ENCODE results near the gene MARCO. TPM values are rescaled to one million over a fixed set of nuclear protein-coding genes. Genes with fewer than 3 reads are reported as not detected.

MARCO gene
- total RNA-seq: not detected in 2 replicates

- no peaks in the 10 kb centered on the region for H3K9me3 Mint-ChIP-seq
- no peak within 1 kb of the TSS for H3K4me3 Mint-ChIP-seq
- no peak for DNase-seq (ENCODE audit: low spot score)
- no peaks in the 10 kb centered on the region for H3K36me3 Mint-ChIP-seq (ENCODE audit: low read depth)
- H3K4me1 Mint-ChIP-seq (ENCODE audit: low read depth): no peaks in the 10 kb centered on the region
- intact Hi-C loops (cut with micrococcal nuclease): no loop called here
- no peak within 1 kb of the TSS for H3K27ac Mint-ChIP-seq
- no peaks in the 10 kb centered on the region for H3K27me3 Mint-ChIP-seq (ENCODE audit: insufficient read depth)
Measured at GRCh38 chr2:118942031-118942430, at the start of gene MARCO. TSS of gene MARCO (plus strand) at chr2:118942194. CDS start at chr2:118942301, 107 bp downstream.

GRCh38 chr2:118893100-118893499, 48.9 kb upstream of the MARCO start:
- no peaks in the 10 kb centered on the region for H3K36me3 Mint-ChIP-seq (ENCODE audit: low read depth)
- no peaks in the 10 kb centered on the region for H3K4me1 Mint-ChIP-seq (ENCODE audit: low read depth)
- H3K27ac Mint-ChIP-seq: no peak overlapping the region
- no peak for DNase-seq (ENCODE audit: low spot score)
- H3K4me3 Mint-ChIP-seq: no peak overlapping the region
- H3K27me3 Mint-ChIP-seq (ENCODE audit: insufficient read depth): no peaks in the 10 kb centered on the region
- peaks cover 10% of the 10 kb centered on the region for H3K9me3 Mint-ChIP-seq
- intact Hi-C loops (cut with micrococcal nuclease): no loop called here

DNA sequence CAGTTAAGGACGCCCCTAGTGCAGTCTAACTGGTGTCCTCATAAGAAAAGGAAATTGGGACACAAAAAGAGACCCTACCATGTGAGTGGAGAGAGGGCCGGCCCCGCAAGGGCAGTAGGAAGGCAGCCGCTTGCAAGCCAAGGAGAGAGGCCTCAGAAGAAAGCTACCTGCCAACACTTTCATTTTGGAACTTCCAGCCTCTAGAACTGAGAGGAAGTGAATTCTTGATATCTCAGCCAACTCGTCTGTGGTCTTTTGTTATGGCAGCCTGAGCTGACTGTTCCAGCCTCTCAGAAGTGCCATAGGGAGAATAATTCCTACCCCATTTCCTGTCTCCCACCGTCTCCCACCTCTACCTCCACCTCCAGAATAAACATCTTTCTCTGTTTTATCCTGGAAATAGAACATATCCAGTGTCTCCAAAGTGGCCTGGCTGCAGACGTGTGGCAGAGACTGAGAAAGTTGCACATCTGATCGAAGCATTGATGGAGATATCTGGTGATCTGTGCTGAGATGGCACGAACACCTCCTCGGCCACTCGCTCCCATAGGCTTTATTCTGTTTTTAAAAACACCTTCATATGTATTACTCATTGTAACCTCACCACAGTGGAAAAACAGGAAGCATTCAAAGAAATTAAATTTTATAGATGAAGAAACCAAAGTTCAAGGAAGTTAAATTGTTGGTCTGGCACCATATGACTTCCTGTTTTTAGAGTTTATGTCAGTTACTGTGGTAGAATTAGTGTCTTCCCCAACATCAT, 39.5 kb upstream of the MARCO start:
- peaks cover 1% of the 10 kb centered on the region for H3K27me3 Mint-ChIP-seq (ENCODE audit: insufficient read depth)
- peaks cover 3% of the 10 kb centered on the region for H3K9me3 Mint-ChIP-seq
- no peak for DNase-seq (ENCODE audit: low spot score)
- H3K4me1 Mint-ChIP-seq (ENCODE audit: low read depth): no peaks in the 10 kb centered on the region
- intact Hi-C loops (cut with micrococcal nuclease): no loop called here
- no peaks in the 10 kb centered on the region for H3K36me3 Mint-ChIP-seq (ENCODE audit: low read depth)
- no peak overlapping the region for H3K4me3 Mint-ChIP-seq
- H3K27ac Mint-ChIP-seq: no peak overlapping the region

- intact Hi-C loops (cut with micrococcal nuclease): no loop called here
- Mint-ChIP-seq H3K27ac (no peak overlapping the region), H3K9me3 (peaks cover 3% of the 10 kb centered on the region), H3K4me1 (ENCODE audit: low read depth) (no peaks in the 10 kb centered on the region), H3K27me3 (ENCODE audit: insufficient read depth) (peaks cover 1% of the 10 kb centered on the region), H3K36me3 (ENCODE audit: low read depth) (no peaks in the 10 kb centered on the region), H3K4me3 (no peak overlapping the region)
- DNase-seq (ENCODE audit: low spot score): no peak
Measured at GRCh38 chr2:118903029-118903351, 39.0 kb upstream of the MARCO start.

GRCh38 chr2:118903551-118904479, 38.2 kb upstream of the MARCO start:
- no peak overlapping the region for H3K27ac Mint-ChIP-seq
- H3K9me3 Mint-ChIP-seq: peaks cover 3% of the 10 kb centered on the region
- H3K4me1 Mint-ChIP-seq (ENCODE audit: low read depth): no peaks in the 10 kb centered on the region
- DNase-seq (ENCODE audit: low spot score): no peak
- peaks cover 1% of the 10 kb centered on the region for H3K27me3 Mint-ChIP-seq (ENCODE audit: insufficient read depth)
- intact Hi-C loops (cut with micrococcal nuclease): no loop called here
- H3K4me3 Mint-ChIP-seq: no peak overlapping the region
- H3K36me3 Mint-ChIP-seq (ENCODE audit: low read depth): no peaks in the 10 kb centered on the region

DNA sequence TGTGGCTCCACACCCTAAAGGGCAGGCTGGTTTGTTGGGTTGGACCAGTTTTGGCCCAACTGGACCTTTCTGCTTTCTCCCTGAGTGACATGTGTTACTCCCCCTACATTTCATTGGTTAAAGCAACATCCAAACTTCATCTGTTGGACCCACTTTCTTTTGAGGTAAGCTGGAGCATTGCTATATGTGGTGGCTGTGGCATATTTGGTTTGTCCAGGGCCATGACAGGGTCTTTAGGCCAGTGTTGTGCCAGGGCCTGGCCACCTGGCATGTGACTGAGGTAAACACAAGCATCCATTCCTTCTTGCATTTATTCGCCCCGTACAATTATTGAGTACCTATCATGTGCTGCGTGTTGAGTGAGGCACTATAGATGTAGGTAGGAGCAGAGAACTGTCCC, 36.8 kb upstream of the MARCO start:
- H3K27me3 Mint-ChIP-seq (ENCODE audit: insufficient read depth): peaks cover 1% of the 10 kb centered on the region
- H3K27ac Mint-ChIP-seq: no peak overlapping the region
- intact Hi-C loops (cut with micrococcal nuclease): no loop called here
- no peaks in the 10 kb centered on the region for H3K4me1 Mint-ChIP-seq (ENCODE audit: low read depth)
- no peak overlapping the region for H3K4me3 Mint-ChIP-seq
- peaks cover 3% of the 10 kb centered on the region for H3K9me3 Mint-ChIP-seq
- DNase-seq (ENCODE audit: low spot score): no peak
- H3K36me3 Mint-ChIP-seq (ENCODE audit: low read depth): no peaks in the 10 kb centered on the region

- H3K27me3 Mint-ChIP-seq (ENCODE audit: insufficient read depth): peaks cover 1% of the 10 kb centered on the region
- H3K27ac Mint-ChIP-seq: no peak overlapping the region
- intact Hi-C loops (cut with micrococcal nuclease): no loop called here
- DNase-seq (ENCODE audit: low spot score): no peak
- peaks cover 3% of the 10 kb centered on the region for H3K9me3 Mint-ChIP-seq
- H3K4me1 Mint-ChIP-seq (ENCODE audit: low read depth): no peaks in the 10 kb centered on the region
- no peaks in the 10 kb centered on the region for H3K36me3 Mint-ChIP-seq (ENCODE audit: low read depth)
- H3K4me3 Mint-ChIP-seq: no peak overlapping the region
Measured at GRCh38 chr2:118906186-118906585, 35.8 kb upstream of the MARCO start.

DNA sequence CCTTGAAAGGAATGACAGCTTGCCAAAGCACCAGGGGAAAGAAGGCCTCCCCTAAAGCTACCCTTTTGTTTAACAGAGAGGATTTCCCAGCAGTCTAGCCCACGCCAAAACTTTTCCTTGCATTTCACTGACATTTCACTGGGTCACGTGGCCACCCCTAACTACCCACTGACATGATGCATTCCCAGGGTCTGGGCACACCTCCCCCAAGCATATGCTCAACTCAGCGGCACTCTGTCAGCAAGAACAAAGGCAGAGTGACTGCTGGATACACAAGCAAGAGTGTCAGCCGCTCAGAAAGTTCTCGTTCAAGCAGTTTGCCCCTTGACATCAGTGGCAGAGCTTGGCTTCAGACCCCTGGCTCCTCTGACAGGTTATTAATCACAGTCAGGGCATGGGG, 34.2 kb upstream of the MARCO start:
- intact Hi-C loops (cut with micrococcal nuclease): no loop called here
- H3K27me3 Mint-ChIP-seq (ENCODE audit: insufficient read depth): peaks cover 1% of the 10 kb centered on the region
- H3K9me3 Mint-ChIP-seq: no peaks in the 10 kb centered on the region
- no peak overlapping the region for H3K4me3 Mint-ChIP-seq
- DNase-seq (ENCODE audit: low spot score): no peak
- H3K36me3 Mint-ChIP-seq (ENCODE audit: low read depth): no peaks in the 10 kb centered on the region
- no peak overlapping the region for H3K27ac Mint-ChIP-seq
- H3K4me1 Mint-ChIP-seq (ENCODE audit: low read depth): no peaks in the 10 kb centered on the region

DNA sequence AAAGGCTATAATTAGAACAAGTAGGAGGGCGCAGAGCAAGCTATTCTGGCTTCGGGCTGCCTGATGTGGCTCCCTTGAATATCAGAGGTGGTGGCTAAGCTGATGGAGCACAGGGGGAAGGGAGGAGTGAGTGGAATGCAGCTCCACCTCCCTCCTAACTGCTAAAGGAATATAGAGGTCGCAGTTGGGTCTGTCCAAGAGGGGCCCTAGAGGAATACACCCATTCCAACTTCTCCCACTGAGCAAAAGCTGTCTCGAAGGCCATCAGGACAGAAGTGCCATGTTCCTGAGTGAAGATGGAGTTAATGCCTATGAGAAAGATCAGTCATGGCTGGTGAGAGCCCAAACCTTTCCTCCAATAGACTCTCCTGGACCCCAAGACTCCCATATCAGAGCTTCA, 32.8 kb upstream of the MARCO start:
- no peaks in the 10 kb centered on the region for H3K9me3 Mint-ChIP-seq
- no peaks in the 10 kb centered on the region for H3K36me3 Mint-ChIP-seq (ENCODE audit: low read depth)
- DNase-seq (ENCODE audit: low spot score): no peak
- no peak overlapping the region for H3K27ac Mint-ChIP-seq
- no peaks in the 10 kb centered on the region for H3K27me3 Mint-ChIP-seq (ENCODE audit: insufficient read depth)
- H3K4me1 Mint-ChIP-seq (ENCODE audit: low read depth): no peaks in the 10 kb centered on the region
- intact Hi-C loops (cut with micrococcal nuclease): no loop called here
- no peak overlapping the region for H3K4me3 Mint-ChIP-seq

DNA sequence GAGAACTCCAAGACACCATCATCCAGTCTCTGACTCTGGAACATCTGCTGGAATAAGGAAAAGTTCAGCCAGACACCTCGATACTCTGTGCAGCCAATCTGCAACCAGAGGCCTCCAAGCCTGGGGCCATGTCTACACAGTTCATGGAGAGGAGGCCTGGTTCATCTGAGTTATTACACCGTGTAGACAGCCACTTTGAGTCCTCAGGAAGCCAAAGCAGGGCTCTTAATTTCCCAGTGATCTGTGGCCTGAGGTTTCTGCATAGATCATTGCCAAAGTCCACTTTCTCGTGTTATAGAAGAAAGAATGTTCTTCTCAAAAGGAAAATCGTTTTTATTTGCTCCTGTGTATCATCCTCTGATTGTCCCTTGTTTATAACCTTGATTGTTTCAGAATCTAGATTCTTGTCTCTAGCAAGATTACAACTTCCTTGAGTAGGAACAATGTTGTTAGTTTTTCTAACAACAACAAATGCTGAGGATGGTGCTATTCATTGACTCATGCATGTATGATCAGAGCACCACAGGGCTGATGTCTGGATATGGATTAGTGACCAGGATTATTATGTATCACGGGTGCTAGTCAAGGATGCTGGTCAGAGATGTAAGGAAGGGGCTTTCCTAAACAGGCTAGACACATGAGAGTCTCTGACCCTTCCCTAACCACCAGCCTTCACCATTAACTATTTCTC, 30.7 kb upstream of the MARCO start:
- Mint-ChIP-seq H3K36me3 (ENCODE audit: low read depth) (no peaks in the 10 kb centered on the region), H3K27me3 (ENCODE audit: insufficient read depth) (no peaks in the 10 kb centered on the region), H3K27ac (no peak overlapping the region), H3K9me3 (no peaks in the 10 kb centered on the region), H3K4me1 (ENCODE audit: low read depth) (no peaks in the 10 kb centered on the region), H3K4me3 (no peak overlapping the region)
- DNase-seq (ENCODE audit: low spot score): no peak
- intact Hi-C loops (cut with micrococcal nuclease): no loop called here

GRCh38 chr2:118911936-118912335, 30.1 kb upstream of the MARCO start:
- Mint-ChIP-seq H3K4me3 (no peak overlapping the region), H3K27ac (no peak overlapping the region), H3K27me3 (ENCODE audit: insufficient read depth) (no peaks in the 10 kb centered on the region), H3K9me3 (no peaks in the 10 kb centered on the region), H3K36me3 (ENCODE audit: low read depth) (no peaks in the 10 kb centered on the region), H3K4me1 (ENCODE audit: low read depth) (no peaks in the 10 kb centered on the region)
- DNase-seq (ENCODE audit: low spot score): no peak
- intact Hi-C loops (cut with micrococcal nuclease): no loop called here

- no peaks in the 10 kb centered on the region for H3K4me1 Mint-ChIP-seq (ENCODE audit: low read depth)
- H3K4me3 Mint-ChIP-seq: no peak overlapping the region
- H3K27me3 Mint-ChIP-seq (ENCODE audit: insufficient read depth): peaks cover 2% of the 10 kb centered on the region
- DNase-seq (ENCODE audit: low spot score): no peak
- no peaks in the 10 kb centered on the region for H3K9me3 Mint-ChIP-seq
- no peaks in the 10 kb centered on the region for H3K36me3 Mint-ChIP-seq (ENCODE audit: low read depth)
- intact Hi-C loops (cut with micrococcal nuclease): no loop called here
- no peak overlapping the region for H3K27ac Mint-ChIP-seq
Measured at GRCh38 chr2:118913131-118913802, 28.7 kb upstream of the MARCO start.

Measured in activated T-helper 1 cell treated with anti-CD3 and anti-CD28 coated beads, Interleukin-12 subunit alpha, Interleukin-12 subunit beta, Interleukin-2, Interleukin-4 antibody, amounts not matched to agents 30 ng/mL and 10 ng/mL and 1 ng/mL, durations not matched to agents 14 hours and 24 hours and 36 hours (primary cell).